ENCODE measurements around the gene RAB44. TPM values are rescaled to one million over a fixed set of nuclear protein-coding genes. Genes with fewer than 3 reads are reported as not detected.

The RAB44 gene
- total RNA-seq, 4 donors from 2014 or later = 0.30 to 1.0 (median 0.63) TPM

- no peaks in the 10 kb centered on the region for H3K9me3 ChIP-seq
- H3K36me3 ChIP-seq = no peaks in the 10 kb centered on the region
- H3K27me3 ChIP-seq = no peaks in the 10 kb centered on the region
- peaks cover 0 to 14% (median 5%) of the 10 kb centered on the region in 4 donors for H3K4me1 ChIP-seq
- WGBS, 2 donors = 66% methylated on average over 13 of the region's 13 CpGs
- H3K4me3 ChIP-seq = no peak overlapping the region
- no peak for DNase-seq (ENCODE audit: low spot score in 2 of 2)
- H3K27ac ChIP-seq = no peak overlapping the region
- TF ChIP-seq CTCF (IDR thresholded peaks at IDR 0.05) = no peak
- TF ChIP-seq EP300 (IDR thresholded peaks at IDR 0.05) = no peak
- no peak for TF ChIP-seq POLR2A (IDR thresholded peaks at IDR 0.05)
Observed at GRCh38 chr6:36739947-36740817, 42.6 kb downstream of the RAB44 start.

- whole genome bisulfite sequencing, 2 donors = 80 to 87% methylated on average over 10 to 11 of the region's 11 CpGs
- no peak for DNase-seq (ENCODE audit: low spot score in 2 of 2)
- no peaks in the 10 kb centered on the region for H3K27me3 ChIP-seq
- H3K9me3 ChIP-seq = no peaks in the 10 kb centered on the region
- H3K4me3 ChIP-seq = no peak overlapping the region
- H3K27ac ChIP-seq = no peak overlapping the region
- TF ChIP-seq POLR2A (IDR thresholded peaks at IDR 0.05) = no peak
- no peak for TF ChIP-seq EP300 (IDR thresholded peaks at IDR 0.05)
- no peak for TF ChIP-seq CTCF (IDR thresholded peaks at IDR 0.05)
- H3K36me3 ChIP-seq = no peaks in the 10 kb centered on the region
- H3K4me1 ChIP-seq = peaks cover 0 to 10% (median 2%) of the 10 kb centered on the region in 4 donors
Observed at GRCh38 chr6:36740818-36741179, 43.2 kb downstream of the RAB44 start.

- WGBS, 2 donors = 92 to 95% methylated on average over 17 to 18 of the region's 19 CpGs
- no peak for DNase-seq (ENCODE audit: low spot score in 2 of 2)
- Histone ChIP-seq H3K9me3 (no peaks in the 10 kb centered on the region), H3K27ac (no peak overlapping the region), H3K4me3 (no peak overlapping the region), H3K27me3 (no peaks in the 10 kb centered on the region), H3K36me3 (no peaks in the 10 kb centered on the region), H3K4me1 (peaks cover 0 to 7% (median 0%) of the 10 kb centered on the region in 4 donors)
- TF ChIP-seq CTCF (IDR thresholded peaks at IDR 0.05) (no peak), POLR2A (IDR thresholded peaks at IDR 0.05) (no peak), EP300 (IDR thresholded peaks at IDR 0.05) (no peak)
Observed at GRCh38 chr6:36742146-36742545, 44.5 kb downstream of the RAB44 start.

GRCh38 chr6:36743032-36743431 lies 45.4 kb downstream of the RAB44 start:
- 52 to 57% methylated on average over 5 of the region's 5 CpGs for WGBS, 2 donors
- Histone ChIP-seq H3K27me3 (no peaks in the 10 kb centered on the region), H3K9me3 (peaks cover 0 to 4% (median 0%) of the 10 kb centered on the region in 4 donors), H3K4me3 (no peak overlapping the region), H3K36me3 (no peaks in the 10 kb centered on the region), H3K27ac (no peak overlapping the region), H3K4me1 (peaks cover 0 to 7% (median 0%) of the 10 kb centered on the region in 4 donors)
- no peak for TF ChIP-seq POLR2A (IDR thresholded peaks at IDR 0.05)
- no peak for TF ChIP-seq EP300 (IDR thresholded peaks at IDR 0.05)
- no peak for TF ChIP-seq CTCF (IDR thresholded peaks at IDR 0.05)
- no peak for DNase-seq (ENCODE audit: low spot score in 2 of 2)

GRCh38 chr6:36743538-36744303 lies 46.1 kb downstream of the RAB44 start:
- H3K9me3 ChIP-seq = peaks cover 0 to 11% (median 0%) of the 10 kb centered on the region in 4 donors
- WGBS, 2 donors = 78 to 89% methylated on average over 24 of the region's 24 CpGs
- TF ChIP-seq CTCF (IDR thresholded peaks at IDR 0.05) (no peak), POLR2A (IDR thresholded peaks at IDR 0.05) (no peak), EP300 (IDR thresholded peaks at IDR 0.05) (no peak)
- no peak for DNase-seq (ENCODE audit: low spot score in 2 of 2)
- no peak overlapping the region for H3K27ac ChIP-seq
- H3K36me3 ChIP-seq = no peaks in the 10 kb centered on the region
- H3K4me3 ChIP-seq = no peak overlapping the region
- H3K4me1 ChIP-seq = peaks cover 0 to 7% (median 0%) of the 10 kb centered on the region in 4 donors
- H3K27me3 ChIP-seq = no peaks in the 10 kb centered on the region

Measured in tibial nerve (tissue), 4 donors.